H9 (cell line): Measurements from ENCODE around the gene CD226. TPM values are rescaled to one million over a fixed set of nuclear protein-coding genes. Genes with fewer than 3 reads are reported as not detected.

Source experiments
- DNase-seq: peaks from one replicate; pipeline ENCODE4 v3.0.0-alpha.2; 2017
- H2AFZ ChIP-seq: one replicate; pipeline ENCODE4 v1.6.1; 2013; ENCODE audit warnings: mild to moderate bottlenecking, low read length, control low read depth, moderate library complexity
- H2AK5ac ChIP-seq: 2 replicates; pipeline ENCODE4 v1.6.1; 2013; ENCODE audit warnings: low read length, control low read depth, mixed read lengths; ENCODE audit not compliant: insufficient read length
- H2BK120ac ChIP-seq: one replicate; pipeline ENCODE4 v1.6.1; 2013; ENCODE audit warnings: low read depth, mild to moderate bottlenecking, low read length, control low read depth, inconsistent platforms; ENCODE audit not compliant: poor library complexity, severe bottlenecking
- H2BK12ac ChIP-seq: 2 replicates; pipeline ENCODE4 v1.6.1; 2013; ENCODE audit warnings: low read length, control low read depth, mixed read lengths, low read depth; ENCODE audit not compliant: insufficient read length
- H2BK15ac ChIP-seq: 2 replicates; pipeline ENCODE4 v1.6.1; 2013; ENCODE audit warnings: low read depth, low read length, control low read depth
- H2BK20ac ChIP-seq: one replicate; pipeline ENCODE4 v1.6.1; 2013; ENCODE audit warnings: low read depth, mild to moderate bottlenecking, low read length, control low read depth, inconsistent platforms; ENCODE audit not compliant: poor library complexity, severe bottlenecking
- H2BK5ac ChIP-seq: 2 replicates; pipeline ENCODE4 v1.6.1; 2013; ENCODE audit warnings: low read length, control low read depth, mixed read lengths; ENCODE audit not compliant: insufficient read length
- H3K14ac ChIP-seq: 2 replicates; pipeline ENCODE4 v1.6.1; 2013; ENCODE audit warnings: low read length, control low read depth; ENCODE audit not compliant: insufficient read depth
- H3K18ac ChIP-seq: 2 replicates; pipeline ENCODE4 v1.6.1; 2013; ENCODE audit warnings: low read depth, mild to moderate bottlenecking, mixed read lengths, low read length, control low read depth; ENCODE audit not compliant: insufficient read length
- H3K23ac ChIP-seq: 2 replicates; pipeline ENCODE4 v1.6.1; 2013; ENCODE audit warnings: low read length, control low read depth, mixed read lengths, low read depth; ENCODE audit not compliant: insufficient read length
- H3K23me2 ChIP-seq: 2 replicates; pipeline ENCODE4 v1.6.1; 2013; ENCODE audit warnings: low read depth, mild to moderate bottlenecking, mixed read lengths, low read length, control low read depth; ENCODE audit not compliant: insufficient read length, poor library complexity, severe bottlenecking
- H3K27ac ChIP-seq: 2 replicates; pipeline ENCODE4 v1.5.1; 2013; ENCODE audit warnings: low read length, control low read depth, mixed read lengths, low read depth; ENCODE audit not compliant: insufficient read length
- H3K27me3 ChIP-seq: 2 replicates; pipeline ENCODE4 v1.6.1; 2013; ENCODE audit warnings: low read length, control low read depth, inconsistent platforms; ENCODE audit not compliant: insufficient read depth
- H3K4ac ChIP-seq: 2 replicates; pipeline ENCODE4 v1.6.1; 2013; ENCODE audit warnings: low read depth, mild to moderate bottlenecking, control low read depth, inconsistent platforms, low read length, moderate library complexity
- H3K4me1 ChIP-seq: 2 replicates; pipeline ENCODE4 v1.6.1; 2013; ENCODE audit warnings: low read length, control low read depth, inconsistent platforms; ENCODE audit not compliant: insufficient read depth
- H3K4me2 ChIP-seq: 2 replicates; pipeline ENCODE4 v1.6.1; 2013; ENCODE audit warnings: low read length, control low read depth, mixed read lengths; ENCODE audit not compliant: insufficient read length, insufficient read depth
- H3K56ac ChIP-seq: 2 replicates; pipeline ENCODE4 v1.6.1; 2013; ENCODE audit warnings: low read depth, mild to moderate bottlenecking, mixed read lengths, low read length, control low read depth; ENCODE audit not compliant: insufficient read length
- H3K79me1 ChIP-seq: 2 replicates; pipeline ENCODE4 v1.6.1; 2013; ENCODE audit warnings: low read depth, mild to moderate bottlenecking, moderate library complexity, low read length, control low read depth, inconsistent platforms; ENCODE audit not compliant: insufficient read depth, poor library complexity, severe bottlenecking
- H3K79me2 ChIP-seq: 2 replicates; pipeline ENCODE4 v1.6.1; 2013; ENCODE audit warnings: low read length, control low read depth, inconsistent platforms; ENCODE audit not compliant: insufficient read depth
- H3K9ac ChIP-seq: 2 replicates; pipeline ENCODE4 v1.6.1; 2013; ENCODE audit warnings: low read length, control low read depth, mixed read lengths; ENCODE audit not compliant: insufficient read length; ENCODE audit errors: extremely low read depth
- H3K9me3 ChIP-seq: one replicate; pipeline ENCODE4 v1.6.1; 2013; ENCODE audit warnings: low read depth, low read length, inconsistent platforms; ENCODE audit not compliant: control insufficient read depth
- H3T11ph ChIP-seq: one replicate; pipeline ENCODE4 v1.6.1; 2013; ENCODE audit warnings: mild to moderate bottlenecking, low read length, control low read depth, inconsistent platforms
- H4K20me1 ChIP-seq: one replicate; pipeline ENCODE4 v1.6.1; 2013; ENCODE audit not compliant: control insufficient read depth, insufficient read length, insufficient read depth
- H4K5ac ChIP-seq: 2 replicates; pipeline ENCODE4 v1.6.1; 2013; ENCODE audit warnings: low read depth, mild to moderate bottlenecking, mixed read lengths, low read length, control low read depth; ENCODE audit not compliant: insufficient read length
- H4K8ac ChIP-seq: replicated peaks from 2 replicates; pipeline ENCODE4 v1.6.1; 2013; ENCODE audit warnings: low read length, control low read depth, mixed read lengths, low read depth; ENCODE audit not compliant: insufficient read length
- H4K91ac ChIP-seq: 2 replicates; pipeline ENCODE4 v1.6.1; 2013; ENCODE audit warnings: low read depth, mild to moderate bottlenecking, moderate library complexity, mixed read lengths, low read length, control low read depth; ENCODE audit not compliant: insufficient read length
- H3K27ac Mint-ChIP-seq, 3 experiments: 2 replicates in 2 of 3; 3 replicates in 1 of 3; pipeline ENCODE4 v1.8.0; 2020 to 2021; ENCODE audit warnings: mixed read lengths in 3 of 3, mild to moderate bottlenecking in 1 of 3, moderate library complexity in 1 of 3
- H3K27me3 Mint-ChIP-seq: 2 replicates; pipeline ENCODE4 v1.8.0; 2021; ENCODE audit warnings: low read depth, mild to moderate bottlenecking, moderate library complexity, mixed read lengths
- H3K36me3 Mint-ChIP-seq, 3 experiments: 2 replicates in 2 of 3; 3 replicates in 1 of 3; pipeline ENCODE4 v1.8.0; 2020 to 2021; ENCODE audit warnings: low read depth in 3 of 3, mixed read lengths in 3 of 3; ENCODE audit not compliant: insufficient read depth in 1 of 3
- H3K4me1 Mint-ChIP-seq, 2 experiments: 2 replicates each; pipeline ENCODE4 v1.8.0; 2020; ENCODE audit warnings: mixed read lengths in 2 of 2
- H3K4me3 Mint-ChIP-seq, 2 experiments: 2 replicates in 1 of 2; 3 replicates in 1 of 2; pipeline ENCODE4 v1.8.0; 2020 to 2021; ENCODE audit warnings: mild to moderate bottlenecking in 2 of 2, mixed read lengths in 2 of 2, moderate library complexity in 1 of 2
- H3K9me3 Mint-ChIP-seq, 2 experiments: 2 replicates in 1 of 2; 3 replicates in 1 of 2; pipeline ENCODE4 v1.8.0; 2020; ENCODE audit warnings: mild to moderate bottlenecking in 2 of 2, mixed read lengths in 2 of 2, moderate library complexity in 1 of 2
- CTCF ChIP-seq: fragments of 200-600 bp; sonication (generic); conservative IDR thresholded peaks from 3 replicates; pipeline ENCODE4 v1.8.0; 2021; ENCODE audit warnings: antibody characterized with exemption, mild to moderate bottlenecking
- WGBS: extraction: QIAGEN DNeasy Blood & Tissue Kit; methylation state at CpG from one replicate; pipeline ENCODE4 v1.1.7; 2013; ENCODE audit warnings: missing lambda C conversion rate, low lambda C conversion rate, mixed read lengths; ENCODE audit not compliant: insufficient read length; ENCODE audit errors: extremely low coverage; 5-methylcytosine and 5-hydroxymethylcytosine counted together
- total RNA-seq: library from RNA; stranded (reverse); gene quantifications from 2 replicates; pipeline ENCODE4 v1.2.1, GENCODE V29; 2021

The CD226 gene
- total RNA-seq, 1 experiment from 2014 or later = not detected

- Histone ChIP-seq H3K27ac (no peak overlapping the region), H2BK120ac (no peak overlapping the region), H3K27me3 (no peaks in the 10 kb centered on the region), H3T11ph (no peak overlapping the region), H2BK5ac (no peak overlapping the region), H3K9me3 (no peaks in the 10 kb centered on the region), H3K4me2 (no peak overlapping the region), H4K20me1 (no peaks in the 10 kb centered on the region), H3K23ac (no peak overlapping the region), H2BK12ac (no peak overlapping the region), H3K14ac (no peak overlapping the region), H3K4ac (no peak overlapping the region), H3K79me2 (no peaks in the 10 kb centered on the region), H2AK5ac (no peak overlapping the region), H3K9ac (no peak overlapping the region), H3K18ac (no peak overlapping the region), H3K56ac (no peak overlapping the region), H4K8ac (no peak overlapping the region), H2BK15ac (no peak overlapping the region), H4K91ac (no peak overlapping the region), H2BK20ac (no peak overlapping the region), H3K79me1 (no peaks in the 10 kb centered on the region), H4K5ac (no peak overlapping the region), H2AFZ (no peak overlapping the region), H3K4me1 (no peaks in the 10 kb centered on the region), H3K23me2 (no peaks in the 10 kb centered on the region)
- H3K4me3 Mint-ChIP-seq = no peak overlapping the region
- H3K4me1 Mint-ChIP-seq = peaks cover 7 to 8% of the 10 kb centered on the region in 2 experiments
- no peak overlapping the region for H3K27ac Mint-ChIP-seq
- no CpG with 5 or more reads among the region's 4 CpGs for WGBS
- DNase-seq = no peak
- H3K9me3 Mint-ChIP-seq = peaks cover 0 to 1% of the 10 kb centered on the region in 2 experiments; a peak in 1 of 5 replicates
- no peak for TF ChIP-seq CTCF
- peaks cover 0 to 5% (median 2%) of the 10 kb centered on the region in 3 experiments; a peak in 3 of 7 replicates for H3K36me3 Mint-ChIP-seq
- no peaks in the 10 kb centered on the region for H3K27me3 Mint-ChIP-seq
Observed at GRCh38 chr18:69936191-69936558, 11.5 kb downstream of the CD226 start.
